NOMO-1 treated with DMSO at 0.1 percent for 48 hours (cell line): ENCODE results near the gene PRRG1.
"Not testable (repeated sequence)": the region's sequence is repeated elsewhere in the genome, so short reads cannot be mapped to it uniquely, and the experiment has no call there.

Experiments
- DNase-seq: peaks from one replicate; lab custom pipeline; 2025; ENCODE audit not compliant: unreplicated experiment; lab: John Stamatoyannopoulos, UW

PRRG1 gene

DNA sequence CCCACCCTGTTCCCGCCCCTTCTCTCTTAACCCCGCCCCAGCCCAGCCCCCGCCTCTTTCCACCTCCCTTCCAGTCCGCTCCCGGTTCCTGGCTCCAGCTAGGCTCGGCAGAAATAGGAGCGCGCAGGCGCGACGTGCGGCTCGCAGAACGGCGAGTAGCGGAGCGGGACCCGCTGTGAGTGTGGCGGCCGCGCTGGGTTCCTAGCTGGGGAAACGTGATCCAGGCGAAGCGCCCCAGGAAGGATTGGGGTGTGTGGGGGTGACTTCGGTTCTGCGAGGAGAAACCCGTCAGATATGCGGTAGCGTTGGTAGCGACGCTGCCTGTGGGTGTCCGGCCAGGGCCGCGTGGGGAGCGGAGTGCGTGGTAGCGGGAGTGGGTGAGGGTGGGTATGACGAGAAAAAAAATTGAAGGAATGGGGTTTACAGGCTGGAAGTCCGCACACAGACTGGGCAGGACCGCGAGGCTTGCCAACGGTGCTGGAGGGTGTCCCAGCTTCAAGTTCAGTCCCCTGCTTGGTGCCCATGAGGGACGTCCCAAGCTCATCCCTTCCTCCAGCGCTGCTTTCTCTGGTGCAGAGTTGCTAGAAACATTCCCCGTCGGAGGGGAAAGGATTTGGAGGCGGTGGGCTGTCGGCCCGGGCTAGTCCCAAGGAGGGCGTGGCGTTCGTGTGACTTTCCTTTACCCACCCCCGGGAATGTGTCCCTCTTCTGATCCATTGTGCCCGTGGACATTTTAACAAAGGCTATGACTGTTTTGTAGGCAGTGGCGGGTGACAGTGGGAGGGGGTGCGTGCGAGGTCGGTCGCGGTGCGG is at the start of gene PRRG1:
Gene PRRG1, plus strand, starts transcription at position 144 of the 813 bp plus-strand sequence. CDS start 56,886 bp downstream, outside the sequence.
- no peak for DNase-seq

DNA sequence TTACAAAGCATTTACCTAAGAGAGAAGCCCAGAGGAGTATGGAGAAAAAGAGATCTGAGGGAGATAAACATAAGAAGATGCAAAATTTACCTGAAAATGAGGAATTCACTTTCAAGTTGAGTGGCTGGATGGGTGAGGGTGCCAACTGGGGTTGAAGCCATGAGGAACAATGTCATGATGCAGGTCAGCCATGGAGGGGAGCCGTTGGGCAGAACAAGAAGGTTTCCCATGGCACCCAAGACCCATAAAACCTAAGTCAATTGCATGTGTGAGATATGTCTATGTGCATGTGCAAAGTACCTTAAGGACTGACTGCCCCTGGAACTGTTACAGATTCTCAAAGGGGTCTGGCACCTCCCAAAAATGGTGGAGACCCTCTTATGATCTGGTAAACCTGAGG is 46.6 kb upstream of the PRRG1 start:
- DNase-seq: peak; percentile 6

DNA sequence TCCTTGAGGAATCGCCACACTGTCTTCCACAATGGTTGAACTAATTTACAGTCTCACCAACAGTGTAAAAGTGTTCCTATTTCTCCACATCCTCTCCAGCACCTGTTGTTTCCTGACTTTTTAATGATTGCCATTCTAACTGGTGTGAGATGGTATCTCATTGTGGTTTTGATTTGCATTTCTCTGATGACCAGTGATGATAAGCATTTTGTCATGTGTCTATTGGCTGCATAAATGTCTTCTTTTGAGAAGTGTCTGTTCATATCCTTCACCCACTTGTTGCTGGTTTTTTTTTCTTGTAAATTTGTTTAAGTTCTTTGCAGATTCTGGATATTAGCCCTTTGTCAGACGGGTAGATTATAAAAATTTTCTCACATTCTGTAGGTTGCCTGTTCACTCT is 43.9 kb upstream of the PRRG1 start:
- DNase-seq: not testable (repeated sequence)

DNA sequence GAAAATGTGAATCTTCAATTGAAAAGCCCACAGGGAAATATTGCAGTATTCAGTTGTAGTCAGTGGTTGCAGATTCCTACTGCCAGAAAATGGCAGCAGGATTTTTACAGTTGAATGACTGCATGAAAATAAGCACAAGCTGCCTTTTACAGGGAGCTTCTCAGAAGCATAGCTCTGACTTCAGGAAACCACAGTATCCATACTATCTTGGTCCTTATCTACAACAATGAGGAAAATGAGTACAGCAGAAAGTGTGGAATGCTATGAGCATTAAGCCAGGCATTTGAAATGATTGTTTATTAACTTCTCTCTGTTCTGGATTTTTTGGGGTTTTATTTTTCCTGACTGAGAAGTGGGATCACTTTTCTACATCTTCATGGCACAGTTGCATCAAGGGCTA is 34.6 kb upstream of the PRRG1 start:
- DNase-seq: no peak

DNA sequence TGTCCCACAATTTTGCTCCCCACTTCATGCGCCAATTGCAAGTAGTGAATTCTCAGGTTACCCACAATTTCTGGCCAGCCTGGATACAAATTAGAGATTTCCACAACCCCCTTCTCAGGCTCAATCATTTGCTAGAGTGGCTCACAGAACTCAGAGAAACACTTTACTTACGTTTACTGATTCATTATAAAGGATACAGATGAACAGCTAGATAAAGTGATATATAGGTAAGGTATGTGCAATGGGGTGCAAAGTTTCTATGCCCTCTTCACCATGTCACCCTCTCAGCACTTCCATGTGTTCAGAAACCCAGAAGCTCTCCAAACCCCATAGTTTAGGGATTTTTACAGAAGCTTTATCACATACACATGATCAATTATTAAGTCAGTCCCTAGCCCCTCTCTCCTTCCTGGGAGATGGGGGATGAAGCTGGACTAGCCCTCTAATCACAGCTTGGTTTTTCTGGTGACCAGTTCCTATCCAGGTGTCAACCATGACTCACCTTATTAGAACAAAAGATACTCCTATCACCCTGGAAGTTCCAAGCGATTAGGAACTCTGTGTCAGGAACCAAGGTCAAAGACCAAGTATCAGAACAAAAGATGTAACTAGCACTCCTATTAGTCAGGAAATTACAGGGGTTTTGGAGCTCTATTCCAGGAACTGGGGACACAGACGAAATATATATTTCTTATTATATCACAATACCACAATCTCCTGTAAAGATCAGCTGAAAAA is 33.5 kb upstream of the PRRG1 start:
- no peak for DNase-seq

DNA sequence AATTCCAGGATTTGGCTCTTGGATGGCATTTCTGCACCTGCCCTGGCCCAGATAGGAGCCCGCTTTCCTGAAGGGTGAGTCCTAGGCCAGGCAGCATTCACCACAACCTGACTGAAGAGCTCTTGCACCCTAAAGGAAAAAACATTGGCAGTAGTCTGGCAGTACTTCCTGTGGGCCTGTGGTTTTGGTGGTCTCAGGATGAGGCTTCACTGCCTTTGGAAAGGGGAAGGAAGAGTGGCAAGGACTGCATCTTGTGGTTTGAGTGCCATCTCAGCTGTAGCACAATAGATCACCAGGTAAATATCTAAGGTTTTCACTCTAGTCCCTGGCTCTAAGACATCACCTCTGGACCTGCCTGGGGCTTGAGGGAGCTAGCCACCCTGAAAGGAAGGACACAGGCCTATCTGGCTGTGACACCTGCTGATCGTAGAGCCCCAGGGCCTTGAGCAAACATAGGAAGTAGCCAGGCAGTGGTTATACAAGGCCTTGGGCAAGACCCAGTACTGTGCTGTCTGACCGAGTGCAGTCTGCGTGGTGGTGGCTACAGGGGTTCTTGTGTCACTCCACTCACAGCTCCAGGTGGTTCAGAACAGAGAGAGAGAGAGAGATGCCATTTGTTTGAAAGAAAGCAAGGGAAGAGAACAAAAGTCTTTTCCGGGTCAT is 28.5 kb upstream of the PRRG1 start:
- DNase-seq: peak; percentile 46

DNA sequence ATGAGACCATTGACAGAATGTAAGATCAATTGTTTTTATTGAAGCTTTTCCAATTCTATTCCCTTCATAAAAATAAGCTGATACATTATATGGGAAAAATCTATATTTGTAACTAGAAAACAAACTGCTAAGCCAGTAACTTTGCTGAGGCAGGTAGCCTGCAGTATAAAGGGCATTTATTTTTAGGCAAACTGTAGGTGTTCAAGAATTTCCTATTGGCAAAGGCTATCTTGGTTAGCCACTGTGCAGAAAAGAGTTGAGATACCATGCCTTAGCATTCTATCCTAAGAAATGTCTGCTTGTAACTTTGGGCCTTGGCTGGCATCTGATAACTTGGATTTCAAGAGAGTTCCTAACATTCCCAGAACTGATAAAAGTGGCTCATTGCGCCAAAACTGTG is 18.5 kb upstream of the PRRG1 start:
- DNase-seq: no peak

DNA sequence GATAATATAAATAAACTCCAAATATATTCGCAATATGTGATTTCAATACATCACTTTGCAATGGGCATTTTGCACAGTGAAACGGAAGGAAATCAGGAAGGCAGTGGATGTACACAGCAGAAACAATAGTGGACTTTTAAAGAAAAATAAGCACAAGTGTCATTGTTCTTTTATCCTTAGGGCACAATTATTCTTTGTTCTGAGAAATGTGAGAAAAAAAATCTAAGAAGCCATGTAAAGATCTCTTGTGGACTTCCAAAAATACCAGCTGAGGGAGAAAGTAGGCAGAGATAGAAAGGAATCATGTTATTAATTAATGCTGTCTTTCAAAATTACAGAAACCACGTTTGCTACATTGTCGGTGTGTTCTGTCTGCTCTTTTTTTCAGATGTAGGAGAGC is 17.6 kb upstream of the PRRG1 start:
- no peak for DNase-seq

DNA sequence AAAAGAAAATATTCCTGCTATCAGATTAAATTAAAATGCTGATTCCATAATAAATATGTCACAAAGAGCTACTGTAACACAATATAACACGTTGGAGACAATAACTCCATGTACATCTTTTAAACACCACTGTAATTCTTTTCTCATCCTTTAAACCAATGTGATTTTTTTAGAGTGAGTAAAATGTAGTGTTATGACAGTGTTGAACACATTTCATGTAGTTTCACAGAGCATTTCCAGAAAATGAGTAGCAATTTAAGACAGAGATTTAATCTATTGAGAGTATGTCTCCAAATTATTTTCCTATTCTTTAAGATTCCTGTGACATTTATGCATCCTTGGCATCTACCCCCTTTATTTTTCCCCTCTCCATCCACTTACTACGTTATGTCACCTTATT is 17.1 kb upstream of the PRRG1 start:
- DNase-seq: no peak

DNA sequence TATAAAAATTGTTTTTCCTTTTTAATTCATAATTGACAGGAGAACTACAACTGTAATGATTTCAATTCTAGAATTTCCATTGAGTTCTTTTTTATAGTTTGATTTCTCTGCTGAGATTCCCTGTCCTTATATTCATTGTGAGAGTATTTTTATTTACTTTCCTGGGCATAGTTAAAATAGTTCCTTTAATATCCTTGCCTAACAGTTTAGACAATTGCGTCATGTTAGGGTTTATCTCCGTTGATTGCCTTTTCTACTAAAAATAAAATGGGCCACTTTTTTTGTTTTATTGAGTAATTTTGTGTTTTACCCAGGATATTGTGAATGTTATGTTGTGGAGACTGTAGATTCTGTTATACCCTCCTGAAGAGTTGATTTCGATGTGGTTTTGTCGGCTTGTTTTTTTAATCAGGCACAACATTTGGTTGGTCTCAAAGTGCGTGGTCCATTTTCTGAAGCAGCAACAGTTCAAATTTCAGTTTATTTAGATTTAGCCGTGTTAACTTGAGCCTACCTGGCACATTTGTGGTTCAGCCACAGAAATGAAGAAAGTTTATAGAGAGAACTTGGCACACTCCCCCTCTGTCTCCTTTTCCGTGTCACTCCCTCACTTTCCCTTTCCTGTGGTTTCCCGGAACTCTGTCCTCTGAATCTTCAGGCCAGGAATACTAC is 16.0 kb upstream of the PRRG1 start:
- peak; percentile 6 for DNase-seq

DNA sequence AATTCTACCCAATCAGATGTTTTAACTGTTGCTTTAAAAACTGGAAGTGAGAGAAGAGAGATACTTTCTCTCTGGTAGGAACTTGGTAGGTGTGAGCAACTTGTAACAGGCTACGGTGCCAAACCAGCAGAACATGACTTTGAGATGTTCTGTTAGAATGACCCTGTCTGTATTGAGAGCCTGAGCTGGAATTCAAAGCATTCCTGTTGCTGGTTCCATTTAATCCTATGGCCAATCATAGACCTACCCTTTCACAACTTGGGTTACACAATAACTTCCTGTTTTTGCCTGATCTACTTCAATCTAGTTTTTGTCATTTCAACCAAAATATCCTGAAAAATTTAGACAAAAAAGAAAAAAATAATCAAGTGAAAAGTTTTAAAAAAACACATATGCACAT is 1.7 kb upstream of the PRRG1 start:
- DNase-seq: peak; percentile 75

DNA sequence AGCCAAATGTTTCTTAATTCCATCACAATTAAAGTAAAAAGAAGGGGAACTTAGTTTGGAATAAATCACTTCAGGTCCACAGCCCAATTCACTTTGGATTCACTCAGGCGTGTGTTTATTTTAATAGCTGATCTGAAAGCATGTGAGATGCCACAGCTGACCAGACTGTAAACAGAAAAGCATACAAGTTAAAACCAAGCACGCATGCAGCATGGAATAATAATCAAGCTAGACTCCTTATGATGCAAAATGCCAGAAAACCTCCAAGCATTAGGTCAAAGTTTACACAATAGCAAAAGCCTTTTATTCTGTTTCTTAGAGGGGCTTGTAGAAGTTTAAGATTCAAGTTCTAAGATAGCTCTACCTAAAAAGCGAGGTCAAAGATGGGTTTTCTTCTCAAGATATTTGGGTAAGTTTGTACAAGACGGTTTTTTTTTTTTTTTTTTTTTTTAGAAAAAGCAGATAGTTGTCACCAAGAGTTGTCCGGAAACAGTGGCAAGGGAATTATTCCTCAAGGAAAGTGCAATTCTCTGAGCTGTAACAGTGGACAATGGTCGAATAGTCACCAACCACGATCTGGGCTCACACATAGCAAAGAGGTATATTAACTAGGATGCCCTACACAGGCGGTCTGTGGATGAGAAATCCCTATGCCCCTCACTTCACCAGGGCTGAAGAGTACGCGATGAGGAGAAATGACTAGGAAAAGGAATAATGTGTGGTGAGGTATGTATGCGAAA is 763 bp upstream of the PRRG1 start:
- no peak for DNase-seq

DNA sequence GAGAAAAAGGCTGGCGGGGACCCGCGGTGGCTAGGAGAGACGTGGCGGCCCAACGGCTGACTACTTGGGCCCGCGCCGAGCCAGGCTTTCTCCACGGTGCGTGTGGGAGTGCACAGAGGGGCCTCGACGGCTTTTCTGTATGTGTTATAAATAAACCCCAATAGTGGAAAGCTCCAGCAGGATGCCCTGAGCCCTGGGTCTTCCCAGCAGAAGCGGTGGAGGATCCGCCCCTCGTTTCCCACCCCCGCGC is 268 bp upstream of the PRRG1 start:
- no peak for DNase-seq

DNA sequence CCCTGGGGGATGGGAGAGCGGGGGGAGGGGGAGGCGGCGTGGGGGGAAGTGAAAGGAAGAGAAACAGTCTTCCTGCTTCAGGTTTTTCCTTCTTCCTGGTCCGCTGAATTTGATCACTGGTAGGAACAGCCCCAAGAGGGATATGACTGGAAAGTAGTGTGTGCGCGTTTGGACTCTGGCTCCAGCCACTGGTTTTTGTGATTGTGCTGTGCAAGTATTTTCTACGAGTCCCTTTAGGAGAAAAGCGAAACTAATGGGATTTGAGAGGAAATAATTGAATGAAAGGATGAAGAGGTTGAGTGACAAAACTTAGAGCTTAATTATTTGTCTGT is 836 bp downstream of the PRRG1 start:
- DNase-seq: no peak

DNA sequence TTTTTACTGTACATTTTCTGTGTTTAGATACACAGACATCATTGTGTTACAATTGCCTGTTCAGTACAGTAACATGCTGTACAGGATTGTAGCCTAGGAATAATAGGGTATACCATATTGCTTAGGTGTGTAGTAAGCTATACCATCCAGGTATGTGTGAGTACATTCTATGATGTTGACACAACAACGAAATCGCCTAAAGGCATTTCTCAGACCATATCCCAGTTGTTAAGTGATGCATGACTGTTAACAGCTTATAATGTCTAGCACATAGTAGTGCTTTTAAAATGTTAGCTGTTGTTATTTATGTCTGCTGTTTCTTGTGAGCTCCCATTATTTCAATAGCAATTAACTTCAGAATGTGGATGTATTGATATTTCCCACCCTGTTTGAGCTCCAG is 4.5 kb downstream of the PRRG1 start:
- DNase-seq: no peak

DNA sequence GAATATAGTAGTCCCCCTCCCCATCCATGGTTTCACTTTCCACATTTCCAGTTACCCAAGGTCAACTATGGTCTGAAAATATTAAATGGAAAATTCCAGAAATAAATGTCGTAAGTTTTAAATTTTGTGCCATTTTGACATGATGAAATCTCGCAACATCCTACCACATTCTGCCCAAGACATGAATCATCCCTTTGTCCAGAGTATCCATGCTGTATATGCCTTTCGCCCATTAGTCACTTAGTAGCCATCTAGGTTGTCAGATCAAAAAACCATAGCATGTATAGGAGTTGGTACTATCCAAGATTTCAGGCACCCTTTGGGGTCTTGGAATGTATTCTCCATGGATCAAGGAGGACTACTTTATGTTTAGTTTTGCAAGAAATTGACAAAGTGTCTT is 8.3 kb downstream of the PRRG1 start:
- DNase-seq: no peak

DNA sequence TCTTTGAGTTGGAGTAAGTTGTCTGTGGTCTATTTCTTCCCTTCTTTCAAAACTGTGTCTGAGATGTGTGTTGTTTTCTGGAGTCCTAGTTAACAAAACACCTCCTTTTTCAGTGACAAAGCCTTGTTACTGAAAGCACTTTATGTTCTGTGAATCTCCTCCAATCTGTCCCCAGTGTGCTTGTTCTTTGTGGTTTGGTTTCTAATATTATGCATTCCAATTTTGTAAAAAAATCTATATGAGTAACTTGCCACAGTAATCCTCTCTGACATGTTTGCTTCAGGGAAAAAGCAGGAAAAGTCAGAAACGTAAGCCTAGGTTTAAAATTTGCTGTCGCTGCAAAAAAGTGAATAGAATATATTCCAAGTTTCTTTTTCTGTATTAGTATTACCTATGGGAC is 12.4 kb downstream of the PRRG1 start:
- no peak for DNase-seq

DNA sequence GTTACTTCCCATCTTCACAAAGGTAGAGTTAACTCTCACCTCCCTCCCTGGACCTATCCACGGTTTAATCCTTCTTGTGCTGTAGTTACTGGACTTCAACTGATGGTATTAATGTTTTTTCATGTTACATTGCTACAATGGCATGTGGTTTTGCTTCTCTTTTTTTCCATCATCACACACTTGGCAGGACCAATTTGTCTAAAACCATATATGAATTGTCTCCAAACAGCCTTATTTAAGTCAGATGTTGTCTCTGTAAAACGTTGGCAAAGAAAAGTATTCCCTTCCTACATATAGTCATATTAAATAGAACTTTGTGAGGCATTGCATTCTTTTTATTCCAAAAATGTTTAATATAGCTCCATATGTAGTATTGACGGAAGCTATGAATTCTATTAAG is 15.5 kb downstream of the PRRG1 start:
- no peak for DNase-seq

DNA sequence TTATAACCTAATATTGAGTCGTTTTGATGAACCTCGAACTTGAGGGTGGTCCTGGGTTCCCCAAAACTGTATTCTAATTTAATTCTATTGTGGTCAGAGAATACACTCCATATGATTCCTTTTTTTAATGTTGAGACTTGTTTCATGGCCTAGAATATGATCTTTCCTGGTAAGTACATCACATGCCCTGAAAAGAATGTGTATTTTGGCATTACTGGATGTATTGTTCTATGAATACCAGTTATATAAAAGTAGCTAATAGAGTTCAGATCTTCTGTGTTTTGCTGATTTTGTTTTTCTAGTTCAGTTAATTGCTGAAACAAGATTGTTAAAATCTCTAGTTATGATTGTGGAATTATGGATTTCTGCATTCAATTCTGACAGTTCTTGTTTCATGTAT is 18.8 kb downstream of the PRRG1 start:
- no peak for DNase-seq

DNA sequence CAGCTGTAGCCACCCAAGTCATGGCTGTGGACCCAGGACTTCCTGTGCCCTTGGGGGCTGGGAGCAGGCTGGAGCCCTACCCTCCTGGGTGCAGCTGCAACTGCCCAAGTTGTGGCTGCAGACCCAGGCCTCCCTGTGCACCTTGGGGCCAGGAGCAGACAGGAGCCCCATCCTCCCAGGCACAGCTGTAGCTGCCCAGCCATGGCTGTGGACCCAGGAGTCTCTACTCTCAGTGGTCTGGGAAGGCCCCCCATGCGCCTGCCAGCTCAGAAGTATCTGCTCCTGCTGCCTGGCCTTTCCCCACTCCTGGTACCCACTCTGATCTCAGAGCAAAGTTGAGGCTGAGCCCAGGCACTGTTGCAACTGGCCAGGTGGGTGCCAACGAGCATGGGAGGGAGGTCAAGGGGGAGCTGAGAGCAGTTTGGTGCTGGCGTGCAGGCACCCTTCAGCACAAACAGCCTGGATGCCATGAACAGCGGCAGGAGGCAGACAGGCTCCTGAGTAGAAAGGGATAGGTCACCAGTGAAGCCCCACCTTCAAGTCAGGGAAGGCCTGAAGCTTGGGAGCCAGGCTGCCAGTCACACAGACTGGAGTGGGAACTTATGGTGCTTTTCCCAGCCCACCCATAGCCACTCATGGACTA is 21.5 kb downstream of the PRRG1 start:
- DNase-seq: no peak

DNA sequence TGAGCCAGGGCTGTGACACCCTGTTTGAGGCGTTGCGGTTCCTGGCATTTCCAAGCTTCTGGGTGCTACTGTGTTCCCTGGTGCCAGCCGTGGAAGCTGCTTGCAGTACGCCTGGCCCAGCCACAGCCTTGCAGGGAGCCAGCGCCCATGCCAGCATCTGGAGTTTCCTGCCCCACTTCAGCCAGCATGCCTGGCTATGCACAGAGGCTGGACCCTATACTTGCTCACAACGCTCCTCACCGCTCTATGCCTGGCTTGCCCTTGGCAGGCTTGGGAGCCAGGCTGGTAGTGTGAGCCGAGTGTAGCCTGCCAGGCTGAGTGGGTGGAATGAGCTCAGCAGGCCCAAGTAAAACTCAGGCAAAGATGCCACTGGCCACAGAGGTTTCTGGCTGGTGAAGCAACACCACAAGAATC is 22.4 kb downstream of the PRRG1 start:
- DNase-seq: no peak
